Chondrocyte (in vitro differentiated cells): ENCODE results near the gene SHMT2. TPM values are rescaled to one million over a fixed set of nuclear protein-coding genes. Genes with fewer than 3 reads are reported as not detected.
A peak's percentile ranks its signal among the peaks of the same experiment; 100 is the strongest.

Source experiments
- DNase-seq: peaks from one replicate; pipeline ENCODE4 v3.0.0; 2021; ENCODE audit warnings: mixed read lengths, low spot score
- H3K27ac Mint-ChIP-seq: one replicate; pipeline ENCODE4 v1.8.0; 2021; ENCODE audit warnings: mild to moderate bottlenecking, moderate library complexity, mixed read lengths; ENCODE audit not compliant: unreplicated experiment
- H3K27me3 Mint-ChIP-seq: 2 replicates; pipeline ENCODE4 v1.8.0; 2021; ENCODE audit warnings: low read depth, mixed read lengths
- H3K36me3 Mint-ChIP-seq: 2 replicates; pipeline ENCODE4 v1.8.0; 2021; ENCODE audit warnings: low read depth, mixed read lengths
- H3K4me1 Mint-ChIP-seq: 2 replicates; pipeline ENCODE4 v1.8.0; 2021; ENCODE audit warnings: low read depth, mild to moderate bottlenecking, mixed read lengths
- H3K4me3 Mint-ChIP-seq: one replicate; pipeline ENCODE4 v1.8.0; 2021; ENCODE audit warnings: mild to moderate bottlenecking, moderate library complexity, mixed read lengths; ENCODE audit not compliant: unreplicated experiment
- H3K9me3 Mint-ChIP-seq: 2 replicates; pipeline ENCODE4 v1.8.0; 2021; ENCODE audit warnings: low read depth, mixed read lengths
- total RNA-seq: library from RNA; stranded (reverse); gene quantifications from 3 replicates; pipeline ENCODE4 v1.2.1, GENCODE V29; 2021
- TF ChIP-seq, protein P1 (sequence below): fragments of 200-600 bp; sonication (generic); IDR thresholded peaks from 2 replicates; pipeline ENCODE4 v1.5.0; 2021; ENCODE audit warnings: antibody characterized with exemption, mild to moderate bottlenecking, moderate library complexity

SHMT2 gene
- total RNA-seq, 1 donor from 2014 or later, result 291 TPM

GRCh38 chr12:57196439-57196838 is 33.1 kb upstream of the SHMT2 start:
- H3K27ac Mint-ChIP-seq, result peak overlapping the region; percentile 46
- H3K9me3 Mint-ChIP-seq, result no peaks in the 10 kb centered on the region
- TF ChIP-seq, protein P1, sequence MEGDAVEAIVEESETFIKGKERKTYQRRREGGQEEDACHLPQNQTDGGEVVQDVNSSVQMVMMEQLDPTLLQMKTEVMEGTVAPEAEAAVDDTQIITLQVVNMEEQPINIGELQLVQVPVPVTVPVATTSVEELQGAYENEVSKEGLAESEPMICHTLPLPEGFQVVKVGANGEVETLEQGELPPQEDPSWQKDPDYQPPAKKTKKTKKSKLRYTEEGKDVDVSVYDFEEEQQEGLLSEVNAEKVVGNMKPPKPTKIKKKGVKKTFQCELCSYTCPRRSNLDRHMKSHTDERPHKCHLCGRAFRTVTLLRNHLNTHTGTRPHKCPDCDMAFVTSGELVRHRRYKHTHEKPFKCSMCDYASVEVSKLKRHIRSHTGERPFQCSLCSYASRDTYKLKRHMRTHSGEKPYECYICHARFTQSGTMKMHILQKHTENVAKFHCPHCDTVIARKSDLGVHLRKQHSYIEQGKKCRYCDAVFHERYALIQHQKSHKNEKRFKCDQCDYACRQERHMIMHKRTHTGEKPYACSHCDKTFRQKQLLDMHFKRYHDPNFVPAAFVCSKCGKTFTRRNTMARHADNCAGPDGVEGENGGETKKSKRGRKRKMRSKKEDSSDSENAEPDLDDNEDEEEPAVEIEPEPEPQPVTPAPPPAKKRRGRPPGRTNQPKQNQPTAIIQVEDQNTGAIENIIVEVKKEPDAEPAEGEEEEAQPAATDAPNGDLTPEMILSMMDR, result no peak

DNA sequence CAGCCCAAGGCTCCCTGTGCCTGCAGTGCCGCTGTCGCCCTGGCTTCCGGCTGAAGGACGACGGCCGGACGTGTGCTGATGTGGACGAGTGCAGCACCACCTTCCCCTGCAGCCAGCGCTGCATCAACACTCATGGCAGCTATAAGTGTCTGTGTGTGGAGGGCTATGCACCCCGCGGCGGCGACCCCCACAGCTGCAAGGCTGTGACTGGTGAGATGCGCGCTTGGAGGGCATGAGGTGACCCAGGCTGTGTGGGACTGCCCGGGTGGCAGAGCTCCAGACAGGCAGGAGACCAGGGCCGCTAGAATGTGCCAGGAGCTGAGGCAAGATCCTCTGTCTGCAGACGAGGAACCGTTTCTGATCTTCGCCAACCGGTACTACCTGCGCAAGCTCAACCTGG is 32.6 kb upstream of the SHMT2 start:
- no peaks in the 10 kb centered on the region for H3K4me1 Mint-ChIP-seq
- TF ChIP-seq, protein P1, result no peak
- no peak for DNase-seq
- H3K36me3 Mint-ChIP-seq, result peaks cover 60% of the 10 kb centered on the region
- H3K27ac Mint-ChIP-seq, result no peak overlapping the region
- no peak overlapping the region for H3K4me3 Mint-ChIP-seq
- no peaks in the 10 kb centered on the region for H3K9me3 Mint-ChIP-seq
- H3K27me3 Mint-ChIP-seq, result no peaks in the 10 kb centered on the region

More at GRCh38 chr12:57196439-57196838, 33.1 kb upstream of the SHMT2 start:
- Mint-ChIP-seq H3K27me3 (no peaks in the 10 kb centered on the region), H3K4me3 (no peak overlapping the region), H3K36me3 (peaks cover 64% of the 10 kb centered on the region), H3K4me1 (no peaks in the 10 kb centered on the region)
- DNase-seq, result no peak

GRCh38 chr12:57198329-57198728 is 31.2 kb upstream of the SHMT2 start:
- peaks cover 63% of the 10 kb centered on the region for H3K36me3 Mint-ChIP-seq

DNA sequence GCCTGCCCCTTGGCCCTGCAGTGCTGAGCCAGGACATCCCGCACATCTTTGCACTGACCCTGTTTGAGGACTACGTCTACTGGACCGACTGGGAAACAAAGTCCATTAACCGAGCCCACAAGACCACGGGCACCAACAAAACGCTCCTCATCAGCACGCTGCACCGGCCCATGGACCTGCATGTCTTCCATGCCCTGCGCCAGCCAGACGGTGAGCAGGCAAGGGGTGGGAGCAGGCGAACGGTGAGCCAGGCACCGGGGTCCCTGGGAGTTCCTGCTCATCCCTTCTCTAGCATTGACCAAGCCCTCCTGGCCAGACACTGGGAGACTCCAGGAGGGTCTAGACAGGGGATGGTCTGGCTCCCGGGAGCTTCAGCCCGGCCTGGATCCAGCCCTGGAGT is 30.3 kb upstream of the SHMT2 start:
- no peak overlapping the region for H3K4me3 Mint-ChIP-seq
- no peak for DNase-seq
- no peak overlapping the region for H3K27ac Mint-ChIP-seq
- H3K36me3 Mint-ChIP-seq, result peaks cover 64% of the 10 kb centered on the region
- H3K4me1 Mint-ChIP-seq, result no peaks in the 10 kb centered on the region
- no peaks in the 10 kb centered on the region for H3K27me3 Mint-ChIP-seq
- TF ChIP-seq, protein P1, result no peak
- H3K9me3 Mint-ChIP-seq, result no peaks in the 10 kb centered on the region

More at GRCh38 chr12:57198329-57198728, 31.2 kb upstream of the SHMT2 start:
- Mint-ChIP-seq H3K4me1 (no peaks in the 10 kb centered on the region), H3K27ac (no peak overlapping the region), H3K4me3 (no peak overlapping the region), H3K27me3 (no peaks in the 10 kb centered on the region), H3K9me3 (no peaks in the 10 kb centered on the region)
- no peak for DNase-seq
- TF ChIP-seq, protein P1, result no peak

DNA sequence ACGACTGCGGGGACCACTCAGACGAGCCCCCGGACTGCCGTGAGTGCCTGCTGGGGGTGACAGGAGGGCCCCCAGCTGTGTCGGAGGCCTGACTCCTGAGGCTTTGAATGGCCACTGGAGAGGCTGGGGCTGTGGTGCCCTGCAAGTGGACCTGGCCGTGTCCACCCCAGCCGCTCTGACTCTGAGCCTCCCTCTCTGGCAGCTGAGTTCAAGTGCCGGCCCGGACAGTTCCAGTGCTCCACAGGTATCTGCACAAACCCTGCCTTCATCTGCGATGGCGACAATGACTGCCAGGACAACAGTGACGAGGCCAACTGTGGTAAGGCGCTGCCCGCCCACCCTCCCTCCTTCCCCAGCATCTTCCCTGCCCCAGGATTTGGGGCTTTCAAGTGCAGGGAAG is 29.0 kb upstream of the SHMT2 start:
- no peak overlapping the region for H3K27ac Mint-ChIP-seq
- H3K9me3 Mint-ChIP-seq, result no peaks in the 10 kb centered on the region
- no peaks in the 10 kb centered on the region for H3K27me3 Mint-ChIP-seq
- H3K4me1 Mint-ChIP-seq, result no peaks in the 10 kb centered on the region
- DNase-seq, result no peak
- TF ChIP-seq, protein P1, result no peak
- H3K36me3 Mint-ChIP-seq, result peaks cover 62% of the 10 kb centered on the region
- no peak overlapping the region for H3K4me3 Mint-ChIP-seq
